GM18526 (cell line): ENCODE measurements around the gene RFX5.

Experiments used
- POLR2A ChIP-seq: IDR thresholded peaks from 3 replicates; pipeline ENCODE4 v1.6.1; 2011; ENCODE audit not compliant: insufficient read length; ENCODE audit errors: extremely low read depth

RFX5 gene

GRCh38 chr1:151346769-151347522 lies at the start of gene RFX5:
TSS of gene RFX5 (minus strand) at chr1:151347252. CDS start at chr1:151346320, 932 bp downstream.
- TF ChIP-seq POLR2A: peak; percentile 54

- no peak for TF ChIP-seq POLR2A
These were observed 46.5 kb upstream of the RFX5 start for GRCh38 chr1:151393583-151393982.

DNA sequence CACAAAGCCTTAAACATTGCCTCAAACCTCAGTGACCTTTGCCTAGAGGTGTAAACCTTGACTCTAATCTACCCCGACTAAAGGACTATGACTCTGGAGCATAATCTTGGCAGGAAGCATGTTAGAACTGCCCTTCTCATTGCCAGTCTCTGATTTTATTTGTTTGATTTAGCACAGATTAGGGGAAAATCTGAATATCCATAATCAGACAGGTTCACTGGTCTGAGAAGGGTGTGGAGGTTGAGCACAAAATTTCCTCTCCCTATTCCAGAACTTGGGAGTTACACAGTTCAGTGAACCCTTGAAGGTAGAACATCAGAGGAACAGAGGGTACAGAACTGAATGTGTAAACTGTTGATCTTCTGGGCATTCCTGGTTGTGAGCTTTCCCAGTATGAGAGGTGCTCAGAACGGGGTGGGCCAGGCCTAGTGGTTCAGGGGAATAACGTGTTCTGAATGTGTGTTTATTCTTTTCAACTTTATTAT lies 44.1 kb upstream of the RFX5 start:
- TF ChIP-seq POLR2A: no peak

- no peak for TF ChIP-seq POLR2A
These were observed 39.0 kb upstream of the RFX5 start for GRCh38 chr1:151386002-151386401.

GRCh38 chr1:151384584-151384983 lies 37.5 kb upstream of the RFX5 start:
- TF ChIP-seq POLR2A: no peak

- TF ChIP-seq POLR2A: no peak
These were observed 30.3 kb upstream of the RFX5 start for GRCh38 chr1:151377150-151377884.

GRCh38 chr1:151373196-151373595 lies 26.1 kb upstream of the RFX5 start:
- no peak for TF ChIP-seq POLR2A

GRCh38 chr1:151372058-151372934 lies 25.2 kb upstream of the RFX5 start, which contains the start of gene SELENBP1:
TSS of gene SELENBP1 (minus strand) at chr1:151372705. CDS start at chr1:151372641, 64 bp downstream.
- TF ChIP-seq POLR2A: no peak

DNA sequence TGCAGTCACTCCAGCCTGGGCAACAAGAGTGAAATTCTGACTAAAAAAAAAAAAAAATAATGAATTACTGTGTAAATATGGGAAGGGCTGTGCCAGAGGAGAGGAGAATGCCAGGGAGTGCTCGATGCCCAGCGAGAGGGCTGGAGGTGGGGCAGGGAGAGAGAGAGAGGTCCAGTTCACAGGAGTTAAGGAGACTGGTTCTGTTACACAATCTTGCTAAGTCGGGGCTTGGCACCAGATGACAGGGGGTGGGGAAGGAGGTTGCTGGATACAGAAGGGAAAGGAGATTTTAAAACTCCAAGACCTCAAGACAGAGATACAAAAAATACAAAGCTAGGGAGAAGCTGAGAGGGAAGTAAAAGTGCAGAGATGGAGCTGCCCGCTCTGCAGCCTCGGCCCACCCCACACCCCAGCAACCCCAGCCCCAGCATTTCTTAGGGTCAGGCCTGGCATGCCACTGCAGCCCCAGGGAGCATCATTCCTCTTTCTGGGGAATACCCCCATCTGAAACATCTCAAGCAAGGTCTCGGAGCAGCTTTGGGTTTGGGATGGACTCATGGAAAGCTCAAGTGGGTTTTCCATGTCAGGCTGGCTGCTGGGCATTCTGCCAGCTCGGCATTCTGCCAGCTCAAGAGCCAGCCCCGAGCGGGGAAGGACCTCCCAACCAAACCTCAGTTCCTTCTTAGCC lies 24.5 kb upstream of the RFX5 start:
- no peak for TF ChIP-seq POLR2A

- no peak for TF ChIP-seq POLR2A
These were observed 23.3 kb upstream of the RFX5 start for GRCh38 chr1:151370211-151370911.

DNA sequence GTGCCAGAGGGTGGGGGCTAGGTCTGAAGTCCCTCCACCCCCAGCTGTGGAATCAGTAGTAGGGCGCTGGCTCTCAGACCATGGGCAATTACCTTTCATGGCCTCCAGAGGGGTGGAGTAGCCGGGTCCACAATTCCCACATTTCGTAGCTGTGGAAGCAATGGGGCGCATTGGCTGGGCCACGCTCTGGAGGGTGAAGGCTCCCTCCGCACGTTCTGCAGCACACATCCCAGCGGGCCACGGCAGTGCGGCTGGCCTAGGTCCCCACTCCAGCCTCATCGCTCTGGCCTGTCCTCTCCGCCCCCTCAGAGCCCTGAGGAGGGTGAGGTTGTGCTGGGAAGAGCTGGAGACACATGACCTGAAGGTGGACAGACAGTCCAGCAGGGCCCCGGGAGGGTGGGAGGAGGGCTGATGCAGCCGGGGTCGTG lies 22.6 kb upstream of the RFX5 start:
- no peak for TF ChIP-seq POLR2A

- TF ChIP-seq POLR2A: no peak
These were observed 22.2 kb upstream of the RFX5 start for GRCh38 chr1:151369302-151369610.

- no peak for TF ChIP-seq POLR2A
These were observed 21.6 kb upstream of the RFX5 start for GRCh38 chr1:151368393-151369301.
